Epithelial cell of proximal tubule (primary cell): ENCODE results near the gene PAQR9. TPM values are rescaled to one million over a fixed set of nuclear protein-coding genes. Genes with fewer than 3 reads are reported as not detected.

Experiments used
- DNase-seq: peaks from one replicate; pipeline ENCODE4 v3.0.0-alpha.2; 2011; ENCODE audit warnings: low read depth
- H3K4me3 ChIP-seq: 2 replicates; pipeline ENCODE4 v1.5.1; 2011; ENCODE audit warnings: low read depth, mild to moderate bottlenecking, low read length
- CTCF ChIP-seq: conservative IDR thresholded peaks from 2 replicates; pipeline ENCODE4 v1.5.1; 2012; ENCODE audit warnings: low read depth, mild to moderate bottlenecking, low read length
- total RNA-seq: library from RNA; depleted of rRNA; stranded (reverse); fragments of >200 nt; gene quantifications from 2 replicates; pipeline ENCODE4 v1.2.3, GENCODE V29; 2015

Gene PAQR9
- total RNA-seq, 1 donor from 2014 or later, result 0.63 TPM

GRCh38 chr3:142982038-142982773 is 18.7 kb upstream of the PAQR9 start:
- TF ChIP-seq CTCF, result no peak
- no peak for DNase-seq
- no peak overlapping the region for H3K4me3 ChIP-seq

GRCh38 chr3:142981108-142981507 is 17.6 kb upstream of the PAQR9 start:
- TF ChIP-seq CTCF, result no peak
- DNase-seq, result no peak
- no peak overlapping the region for H3K4me3 ChIP-seq

GRCh38 chr3:142977399-142977728 is 13.9 kb upstream of the PAQR9 start:
- no peak for DNase-seq
- H3K4me3 ChIP-seq, result no peak overlapping the region
- TF ChIP-seq CTCF, result no peak

GRCh38 chr3:142976621-142977398 is 13.3 kb upstream of the PAQR9 start:
- H3K4me3 ChIP-seq, result no peak overlapping the region
- peak; percentile 80 for DNase-seq
- TF ChIP-seq CTCF, result no peak

DNA sequence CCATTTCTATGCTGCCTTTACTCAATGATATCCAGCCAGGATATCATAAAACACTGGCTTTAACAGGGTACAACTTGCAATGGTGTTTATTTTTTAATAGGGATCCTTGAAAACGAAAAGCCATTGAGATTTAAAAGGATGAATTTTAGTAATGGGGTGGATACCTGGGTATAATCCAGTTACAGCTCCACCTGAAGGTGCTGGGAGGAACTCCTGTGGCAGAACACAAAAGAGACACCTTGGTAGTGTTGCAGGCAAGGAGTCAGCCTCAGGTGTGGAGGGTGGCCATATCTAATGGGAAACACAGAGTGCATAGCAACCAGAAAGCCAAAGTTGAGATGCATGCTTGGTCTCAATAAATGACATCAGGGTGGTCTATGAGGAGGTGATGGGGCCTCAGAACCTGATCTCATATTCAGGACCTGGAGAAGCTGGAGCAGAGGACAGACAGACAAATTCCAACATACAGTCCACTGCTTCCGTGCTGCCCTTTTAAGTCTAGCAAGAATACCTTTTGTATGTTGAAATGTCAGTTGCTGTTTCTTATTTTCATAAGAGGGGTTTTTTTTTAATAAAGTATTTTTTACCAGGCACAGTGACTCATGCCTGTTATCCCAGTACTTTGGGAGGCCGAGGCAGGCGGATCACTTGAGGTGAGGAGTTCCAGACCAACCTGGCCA is 12.0 kb upstream of the PAQR9 start:
- no peak for DNase-seq
- peak; percentile 40 for TF ChIP-seq CTCF
- H3K4me3 ChIP-seq, result no peak overlapping the region

GRCh38 chr3:142973217-142974009 is 9.9 kb upstream of the PAQR9 start:
- TF ChIP-seq CTCF, result no peak
- no peak for DNase-seq
- H3K4me3 ChIP-seq, result no peak overlapping the region
